GM18517 (cell line): ENCODE measurements around the gene ADGRB2.

Experiments used
- ATAC-seq: cut with Tn5 transposase; IDR thresholded peaks from one replicate; pipeline ENCODE4 v1.9.1; 2021; ENCODE audit warnings: mild to moderate bottlenecking, moderate library complexity; ENCODE audit not compliant: unreplicated experiment

The ADGRB2 gene, protein sequence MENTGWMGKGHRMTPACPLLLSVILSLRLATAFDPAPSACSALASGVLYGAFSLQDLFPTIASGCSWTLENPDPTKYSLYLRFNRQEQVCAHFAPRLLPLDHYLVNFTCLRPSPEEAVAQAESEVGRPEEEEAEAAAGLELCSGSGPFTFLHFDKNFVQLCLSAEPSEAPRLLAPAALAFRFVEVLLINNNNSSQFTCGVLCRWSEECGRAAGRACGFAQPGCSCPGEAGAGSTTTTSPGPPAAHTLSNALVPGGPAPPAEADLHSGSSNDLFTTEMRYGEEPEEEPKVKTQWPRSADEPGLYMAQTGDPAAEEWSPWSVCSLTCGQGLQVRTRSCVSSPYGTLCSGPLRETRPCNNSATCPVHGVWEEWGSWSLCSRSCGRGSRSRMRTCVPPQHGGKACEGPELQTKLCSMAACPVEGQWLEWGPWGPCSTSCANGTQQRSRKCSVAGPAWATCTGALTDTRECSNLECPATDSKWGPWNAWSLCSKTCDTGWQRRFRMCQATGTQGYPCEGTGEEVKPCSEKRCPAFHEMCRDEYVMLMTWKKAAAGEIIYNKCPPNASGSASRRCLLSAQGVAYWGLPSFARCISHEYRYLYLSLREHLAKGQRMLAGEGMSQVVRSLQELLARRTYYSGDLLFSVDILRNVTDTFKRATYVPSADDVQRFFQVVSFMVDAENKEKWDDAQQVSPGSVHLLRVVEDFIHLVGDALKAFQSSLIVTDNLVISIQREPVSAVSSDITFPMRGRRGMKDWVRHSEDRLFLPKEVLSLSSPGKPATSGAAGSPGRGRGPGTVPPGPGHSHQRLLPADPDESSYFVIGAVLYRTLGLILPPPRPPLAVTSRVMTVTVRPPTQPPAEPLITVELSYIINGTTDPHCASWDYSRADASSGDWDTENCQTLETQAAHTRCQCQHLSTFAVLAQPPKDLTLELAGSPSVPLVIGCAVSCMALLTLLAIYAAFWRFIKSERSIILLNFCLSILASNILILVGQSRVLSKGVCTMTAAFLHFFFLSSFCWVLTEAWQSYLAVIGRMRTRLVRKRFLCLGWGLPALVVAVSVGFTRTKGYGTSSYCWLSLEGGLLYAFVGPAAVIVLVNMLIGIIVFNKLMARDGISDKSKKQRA (N-terminal part only)

DNA sequence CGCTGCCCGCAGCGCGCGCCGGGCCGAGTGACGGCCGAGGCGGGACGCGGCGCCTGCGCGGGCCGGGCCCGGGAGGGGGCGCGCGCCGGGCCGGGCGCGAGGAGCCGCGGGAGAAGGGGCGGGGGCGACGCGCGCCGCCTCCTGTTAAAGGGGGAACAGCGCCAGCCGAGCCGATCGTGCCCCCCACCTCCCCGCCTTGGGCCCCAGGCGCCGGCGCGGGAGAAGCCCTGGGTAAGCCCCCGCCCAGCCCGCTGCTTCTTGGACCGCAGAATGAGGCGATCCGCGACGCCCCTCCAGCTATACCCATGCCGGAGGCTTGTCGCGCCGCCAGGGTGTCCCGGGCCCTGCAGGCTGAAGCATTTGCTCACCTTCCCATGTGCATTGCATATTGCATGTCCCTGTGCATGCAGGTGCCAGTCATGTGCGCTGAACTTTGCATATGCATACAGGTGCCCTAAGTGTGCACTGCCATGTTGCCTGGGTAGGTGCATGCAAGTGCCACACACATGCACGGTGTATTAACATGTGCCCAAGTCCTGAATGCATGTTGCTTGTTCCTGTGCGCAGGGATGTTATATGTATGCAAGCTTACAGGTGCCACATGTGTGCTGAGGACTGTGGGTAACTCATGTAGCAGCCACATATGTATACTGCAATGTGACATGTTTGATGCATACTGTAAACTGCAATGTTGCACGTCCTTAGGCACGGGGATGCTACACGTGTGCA lies at the start of gene ADGRB2:
Gene ADGRB2, minus strand, starts transcription at position 29 of the 729 bp plus-strand sequence. CDS start 7,119 bp downstream, outside the sequence.
- ATAC-seq = no peak

DNA sequence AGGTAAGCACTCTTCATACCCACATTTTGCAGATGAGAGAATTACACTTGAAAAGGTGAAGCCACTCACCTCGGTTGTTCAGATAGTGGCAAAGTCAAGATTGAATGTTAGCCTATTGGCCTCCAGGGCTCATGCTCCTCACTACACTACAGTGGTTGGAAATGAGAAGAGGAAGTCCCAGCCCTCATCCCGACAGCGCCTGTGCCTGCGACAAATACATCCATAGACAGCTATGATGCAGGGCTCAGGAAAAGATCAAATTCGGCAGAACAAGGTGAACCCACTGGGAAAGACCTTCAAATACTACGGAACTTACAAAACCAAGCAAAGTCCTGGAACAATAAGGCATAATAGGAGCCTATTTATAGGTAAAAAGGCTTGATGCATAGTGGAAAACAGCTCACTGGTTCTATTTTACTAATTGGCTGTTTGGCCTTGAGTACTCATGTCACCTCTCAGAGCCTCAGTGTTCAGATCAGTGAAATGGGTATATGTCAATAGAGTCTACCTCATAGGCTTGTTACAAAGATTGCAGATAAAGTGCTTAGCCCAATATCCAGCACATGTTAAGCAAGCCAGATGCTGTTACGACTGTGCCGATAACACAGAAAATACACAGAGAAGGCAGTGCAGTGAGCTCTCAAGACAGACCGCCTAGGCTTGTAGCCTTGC lies 48.2 kb upstream of the ADGRB2 start:
- ATAC-seq = no peak

DNA sequence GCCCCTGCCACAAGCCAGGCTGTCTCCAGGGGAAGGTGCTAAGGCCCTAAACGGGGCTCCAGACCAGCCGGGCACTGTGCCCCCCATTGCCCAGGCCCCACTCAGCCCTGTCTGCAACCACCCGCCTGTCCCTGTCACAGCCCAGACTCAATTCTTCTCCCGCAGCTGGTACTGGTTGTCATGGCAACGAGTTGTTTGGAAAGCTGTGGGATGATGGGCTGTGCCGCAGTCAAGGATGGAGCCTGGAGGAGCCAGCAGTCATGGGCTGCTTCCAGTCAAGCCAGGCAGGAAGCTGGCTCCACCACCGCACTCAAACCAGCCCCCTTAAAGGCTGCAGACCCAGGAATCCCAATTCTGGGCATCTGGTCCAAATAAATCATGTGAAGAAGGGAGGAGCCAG lies 47.5 kb upstream of the ADGRB2 start:
- no peak for ATAC-seq

DNA sequence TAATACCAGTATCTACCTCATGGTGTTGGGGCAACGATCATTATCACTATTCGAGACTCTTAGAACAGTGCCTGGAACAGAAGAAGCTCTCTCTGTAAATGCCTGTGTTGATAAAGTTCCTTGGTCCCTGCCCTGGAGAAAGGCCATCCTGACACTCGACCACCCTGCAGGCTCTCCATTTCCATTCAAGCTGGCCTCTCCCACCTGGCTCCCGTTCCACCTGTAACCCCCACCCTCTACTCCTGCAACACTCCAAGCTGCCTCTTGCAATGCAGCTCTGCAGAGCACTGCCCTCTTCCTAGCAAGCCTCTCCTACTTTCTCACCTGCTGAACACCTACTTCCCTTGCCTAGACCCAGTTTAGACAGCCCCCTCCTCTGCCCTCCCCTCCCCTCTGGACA lies 45.6 kb upstream of the ADGRB2 start:
- no peak for ATAC-seq

DNA sequence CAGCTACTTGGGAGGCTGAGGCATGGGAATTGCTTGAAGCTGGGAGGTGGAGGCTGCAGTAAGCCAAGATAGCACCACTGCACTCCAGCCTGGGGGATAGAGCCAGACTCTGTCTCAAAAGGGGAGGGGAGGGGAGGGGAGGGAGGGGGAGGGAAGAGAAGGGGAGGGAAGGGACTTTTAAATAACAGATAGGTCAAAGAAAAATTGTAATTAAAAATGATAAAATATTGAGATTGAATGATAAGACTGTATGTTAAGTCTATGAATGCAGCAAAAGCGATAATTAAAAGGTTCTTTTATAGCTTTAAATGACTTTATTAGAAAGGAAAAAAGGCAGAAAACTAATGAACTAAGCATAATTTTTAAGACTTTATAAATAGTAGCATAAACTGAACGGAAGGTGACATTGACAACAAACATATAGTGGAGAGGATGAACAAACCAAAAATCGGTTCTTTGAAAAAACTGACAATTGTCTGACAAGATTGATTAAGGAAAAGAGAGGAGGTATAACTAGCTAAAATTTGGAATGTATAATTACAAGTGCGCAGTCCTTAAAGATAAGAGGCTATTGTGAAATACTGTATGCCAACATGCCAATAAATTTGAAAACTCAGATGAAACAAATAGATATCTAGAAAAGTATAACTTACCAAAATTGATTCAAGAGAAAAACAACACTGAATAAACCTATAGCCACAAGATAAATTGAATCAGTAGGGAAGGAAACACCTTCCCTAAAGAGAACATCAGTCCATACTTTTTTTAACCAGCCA lies 43.3 kb upstream of the ADGRB2 start:
- ATAC-seq = no peak

DNA sequence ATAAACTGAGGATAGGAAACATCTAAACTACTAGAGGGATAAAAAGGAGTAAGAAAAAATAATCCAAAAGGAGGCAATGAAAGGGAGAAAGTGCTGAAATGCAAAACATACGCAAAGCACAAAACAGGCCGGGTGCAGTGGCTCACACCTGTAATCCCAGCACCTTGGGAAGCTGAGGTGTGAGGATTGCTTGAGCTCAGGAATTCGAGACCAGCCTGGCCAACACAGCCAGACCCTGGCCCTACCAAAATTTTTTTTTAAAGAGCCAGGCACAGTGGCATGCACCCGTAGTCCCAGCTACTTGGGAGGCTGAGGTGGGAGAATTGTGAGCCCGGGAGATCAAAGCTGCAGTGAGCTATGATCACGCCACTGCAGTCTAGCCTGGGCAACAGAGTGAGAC lies 41.2 kb upstream of the ADGRB2 start:
- ATAC-seq = no peak

DNA sequence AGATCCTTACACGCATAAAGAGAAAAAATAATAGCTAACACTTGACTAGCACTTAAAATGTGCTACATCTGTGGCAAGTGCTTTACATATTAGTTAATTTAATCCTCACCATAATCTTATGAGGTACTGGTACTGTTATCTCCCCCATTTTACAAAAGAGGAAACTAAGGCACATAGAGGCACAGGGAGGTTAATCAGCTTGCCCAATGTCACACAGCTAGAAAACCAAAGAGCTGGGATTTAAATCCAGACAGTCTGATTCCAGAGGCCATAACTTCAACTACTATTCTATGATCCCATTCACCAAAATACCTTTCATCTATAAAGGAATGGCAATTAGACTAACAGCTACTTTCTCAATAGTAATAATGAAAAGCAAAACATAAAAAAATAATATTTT lies 40.0 kb upstream of the ADGRB2 start:
- ATAC-seq = no peak

DNA sequence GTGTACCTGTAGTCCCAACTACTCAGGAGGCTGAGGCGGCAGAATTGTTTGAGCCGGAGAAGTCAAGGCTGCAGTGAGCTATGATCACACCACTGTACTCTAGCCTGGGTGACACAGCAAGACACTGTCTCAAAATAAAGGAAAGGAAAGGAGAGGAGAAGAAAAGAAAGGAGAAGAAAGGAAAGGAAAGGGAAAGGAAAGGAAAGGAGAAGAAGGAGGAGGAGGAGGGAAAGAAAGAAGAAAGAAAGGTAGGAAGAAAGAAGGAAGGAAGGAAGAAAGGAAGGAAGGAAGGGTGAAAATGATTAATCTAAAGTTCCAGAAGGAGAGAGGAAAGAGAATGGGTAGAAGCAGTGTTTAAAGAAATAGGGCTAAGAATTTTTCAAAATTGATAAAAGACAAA lies 39.5 kb upstream of the ADGRB2 start:
- no peak for ATAC-seq

DNA sequence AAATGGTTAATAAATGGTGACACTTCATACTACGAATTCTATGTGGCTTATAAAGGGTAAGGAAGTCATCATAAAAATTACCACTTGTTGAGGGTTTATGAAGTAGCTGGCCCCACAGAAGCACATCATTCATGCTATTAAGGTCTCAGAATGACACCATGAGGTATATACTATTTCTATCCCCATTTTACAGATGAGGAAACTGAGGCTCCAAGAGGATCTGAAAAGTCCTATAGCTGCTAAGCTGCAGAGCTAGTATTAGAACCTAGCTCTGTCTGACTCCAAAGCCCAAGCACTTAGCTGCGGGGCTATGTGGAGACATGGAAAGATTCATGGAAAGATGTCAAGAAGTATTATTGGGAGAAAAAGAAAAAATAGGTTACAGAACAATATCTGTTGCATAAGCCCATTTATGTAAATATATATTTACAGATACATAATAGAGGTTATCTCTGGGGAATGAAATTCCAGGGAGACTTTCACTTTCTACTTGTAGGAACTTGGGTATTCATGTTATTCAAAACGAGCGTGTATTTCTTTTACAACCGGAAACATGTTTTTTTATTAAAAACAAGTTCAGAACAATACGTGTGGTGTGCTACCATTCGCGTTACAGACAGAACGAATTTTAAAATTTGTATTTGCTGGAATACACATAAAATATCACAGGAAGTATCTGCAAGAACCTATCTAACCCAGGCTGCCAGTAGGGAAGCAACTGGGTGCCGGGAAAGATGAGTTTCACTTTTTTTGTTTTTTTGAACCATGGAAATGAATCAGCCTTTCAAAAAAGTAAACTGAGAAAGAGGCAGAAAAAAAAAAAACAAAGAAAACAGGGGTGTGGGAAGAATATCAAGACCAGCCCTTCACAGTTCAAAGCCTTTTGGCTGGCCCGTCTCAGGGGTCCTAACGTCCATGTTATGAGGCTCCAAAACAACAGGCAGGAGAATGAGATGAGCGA lies 38.3 kb upstream of the ADGRB2 start:
- ATAC-seq = no peak

DNA sequence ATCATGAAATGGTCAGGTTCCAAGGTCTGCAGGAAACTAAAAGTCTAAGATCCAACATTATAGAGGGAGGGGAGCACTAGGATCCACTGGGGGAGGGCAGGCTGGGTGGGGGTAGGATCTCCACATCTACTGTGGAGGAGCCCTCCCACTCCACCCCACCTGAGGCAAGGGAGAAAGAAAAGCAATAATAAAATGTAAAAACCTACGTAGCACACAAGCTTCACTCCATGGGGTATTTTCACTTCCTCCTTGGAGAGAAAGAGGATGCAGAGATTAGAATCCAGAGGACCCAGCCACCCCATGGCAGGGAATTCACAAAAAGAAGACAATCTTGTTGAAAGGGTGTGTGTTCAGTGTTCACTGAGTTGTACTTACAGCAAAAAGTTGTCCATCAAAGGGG lies 37.3 kb upstream of the ADGRB2 start:
- no peak for ATAC-seq

DNA sequence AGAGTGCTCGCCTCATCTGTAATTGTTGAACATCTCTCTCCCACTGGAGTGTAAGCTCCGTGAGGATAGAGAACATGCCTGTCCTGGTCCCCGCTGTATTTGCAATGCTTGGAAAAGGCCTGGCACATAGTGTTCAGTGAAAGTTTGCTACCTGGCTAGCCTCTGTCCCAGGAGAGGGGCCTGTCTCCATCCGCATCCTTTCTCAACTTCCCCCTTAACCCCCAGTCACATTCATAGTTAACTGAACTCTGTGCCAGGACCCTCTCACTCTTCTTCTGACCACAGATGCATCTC lies 36.5 kb upstream of the ADGRB2 start:
- no peak for ATAC-seq

DNA sequence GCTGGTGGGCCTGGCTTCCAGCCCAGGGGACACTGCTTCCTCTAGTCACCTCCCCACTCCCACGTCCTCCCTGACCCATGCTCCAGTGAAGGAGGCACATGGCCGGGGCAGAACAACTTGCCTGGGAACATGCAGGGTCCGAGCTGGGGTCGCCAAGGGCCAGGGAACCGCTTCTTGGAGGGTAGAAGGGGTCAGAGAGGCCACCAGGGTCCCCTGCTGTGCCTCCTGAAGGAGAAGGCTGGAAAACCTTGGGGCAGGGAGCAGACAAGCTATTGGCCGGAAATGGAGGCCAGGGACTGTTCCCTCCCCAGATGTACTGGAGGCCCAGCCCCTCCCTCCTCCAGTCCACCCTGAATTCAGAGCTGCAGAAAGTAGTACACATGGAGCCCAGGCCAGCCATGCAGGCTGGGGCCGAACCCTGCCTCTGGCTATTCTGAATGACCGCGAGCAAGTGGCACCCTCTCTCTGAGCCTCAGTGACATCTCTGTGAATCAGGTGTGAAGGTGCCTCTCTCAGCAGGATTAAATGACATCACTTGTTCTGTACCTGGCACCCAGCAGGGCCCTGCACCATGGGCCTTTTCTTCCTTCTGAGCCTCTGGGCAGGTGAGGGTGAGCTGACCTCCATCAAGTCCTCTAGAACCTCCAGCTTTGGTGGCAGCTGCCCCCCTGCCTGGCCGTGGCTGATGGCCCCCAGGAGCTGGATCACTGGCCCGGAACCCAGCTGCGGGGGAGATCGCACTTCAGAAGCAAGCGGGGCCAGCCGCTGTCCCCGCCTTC lies 35.9 kb upstream of the ADGRB2 start:
- ATAC-seq = no peak

DNA sequence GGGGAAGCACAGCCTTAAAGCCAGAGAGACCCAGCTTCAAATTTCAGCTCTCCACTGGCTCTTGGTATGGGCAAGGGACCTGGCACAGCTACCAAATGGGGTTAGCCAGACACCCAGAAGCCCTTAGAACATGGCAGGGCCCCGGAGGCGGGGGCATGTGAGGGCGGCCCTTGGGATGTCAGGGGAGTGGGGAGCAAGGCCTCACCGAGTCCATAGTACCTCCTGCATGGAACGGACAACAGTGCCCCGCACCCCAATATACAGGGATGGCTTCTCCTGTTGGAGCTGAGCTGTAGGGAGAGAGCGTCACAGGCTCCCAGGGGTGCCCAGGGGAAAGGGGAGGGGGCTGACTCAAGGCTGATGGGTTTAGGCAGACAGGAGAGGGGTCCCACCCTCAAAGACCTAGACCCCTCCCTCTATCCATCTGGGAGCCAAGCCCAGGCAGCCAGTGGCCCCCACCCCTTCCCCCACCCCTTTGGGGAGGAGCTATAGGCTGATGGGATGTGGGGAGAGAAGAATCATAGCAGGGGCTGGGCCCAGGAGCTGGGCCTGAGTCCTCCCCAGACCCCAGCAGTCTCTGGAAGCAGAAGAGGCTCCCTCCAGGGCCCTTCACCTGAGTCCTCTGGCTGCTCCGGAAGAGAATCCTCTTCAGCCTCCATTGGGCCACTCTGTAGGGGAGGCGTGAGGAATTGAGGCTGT lies 35.2 kb upstream of the ADGRB2 start:
- no peak for ATAC-seq

DNA sequence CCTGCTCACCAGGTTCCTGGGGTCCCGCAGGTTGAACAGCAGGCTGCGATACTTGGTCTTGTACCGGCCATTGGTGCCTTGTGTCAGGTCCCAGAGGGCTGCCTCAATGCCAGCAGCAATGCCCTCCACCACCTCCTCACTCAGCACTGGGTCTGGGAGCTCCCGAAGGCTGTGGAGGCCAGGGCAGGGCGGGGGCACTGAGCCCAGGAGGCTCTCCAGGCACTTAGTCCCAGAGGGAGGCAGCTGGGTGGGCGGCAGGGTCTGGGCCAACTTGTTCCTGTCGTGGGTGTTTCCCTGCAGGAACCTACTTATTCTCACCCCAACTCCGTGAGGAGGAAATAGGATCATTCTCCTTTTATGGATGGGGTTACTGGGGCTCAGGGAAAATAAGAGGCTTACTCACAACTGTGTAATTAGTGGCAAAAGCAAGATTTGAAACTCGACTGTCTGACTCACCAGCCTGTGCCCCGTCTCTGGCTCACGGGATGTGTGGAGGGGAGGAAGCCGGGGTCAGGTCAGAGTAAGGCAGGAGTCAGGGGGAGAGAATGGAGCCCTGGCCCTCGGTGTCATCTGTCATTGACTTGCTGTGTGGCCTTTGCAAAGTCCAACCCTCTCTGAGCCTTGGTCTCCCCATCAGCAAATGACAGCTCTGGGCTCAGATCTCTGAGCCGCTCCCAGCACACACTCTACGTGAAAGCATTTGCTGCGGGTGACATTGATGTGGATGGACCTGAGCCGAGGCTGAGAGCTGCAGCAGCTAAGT lies 34.5 kb upstream of the ADGRB2 start:
- ATAC-seq = no peak

DNA sequence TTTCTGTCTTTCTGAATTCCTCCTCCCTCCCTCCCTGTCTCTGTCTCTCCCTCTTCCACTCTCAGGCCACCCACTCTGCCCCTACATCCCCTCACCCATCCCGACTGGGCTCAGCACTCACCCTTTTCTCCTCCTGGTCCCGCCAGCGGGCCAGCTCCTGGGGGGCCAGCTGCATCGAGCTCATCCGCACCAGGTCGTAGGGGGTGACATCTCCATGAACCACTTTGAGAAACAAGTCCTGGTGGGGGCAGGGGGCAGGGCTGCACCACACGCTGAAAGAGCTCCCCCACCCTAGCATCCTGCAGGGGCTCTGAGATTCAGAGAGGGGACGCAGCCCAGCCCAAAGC lies 33.9 kb upstream of the ADGRB2 start:
- no peak for ATAC-seq

DNA sequence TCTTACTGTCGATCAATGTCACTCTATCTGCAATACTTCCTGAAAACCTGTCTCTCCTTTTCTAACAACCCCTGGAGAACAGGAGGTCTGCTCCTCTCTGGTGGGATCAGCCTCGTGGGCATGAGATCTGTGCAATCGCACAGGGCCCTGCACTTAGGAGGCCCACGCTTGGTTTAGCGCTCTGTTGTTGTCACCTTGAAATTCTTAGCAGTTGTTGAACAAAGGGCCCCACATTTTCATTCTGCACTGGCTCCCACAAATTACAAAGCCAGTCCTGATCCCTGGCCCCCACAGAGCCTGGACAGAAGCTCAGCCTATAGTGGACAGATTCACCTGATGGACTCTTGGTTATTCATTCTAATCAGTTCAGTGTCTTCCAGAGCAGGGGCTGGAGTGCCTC lies 33.1 kb upstream of the ADGRB2 start:
- no peak for ATAC-seq

DNA sequence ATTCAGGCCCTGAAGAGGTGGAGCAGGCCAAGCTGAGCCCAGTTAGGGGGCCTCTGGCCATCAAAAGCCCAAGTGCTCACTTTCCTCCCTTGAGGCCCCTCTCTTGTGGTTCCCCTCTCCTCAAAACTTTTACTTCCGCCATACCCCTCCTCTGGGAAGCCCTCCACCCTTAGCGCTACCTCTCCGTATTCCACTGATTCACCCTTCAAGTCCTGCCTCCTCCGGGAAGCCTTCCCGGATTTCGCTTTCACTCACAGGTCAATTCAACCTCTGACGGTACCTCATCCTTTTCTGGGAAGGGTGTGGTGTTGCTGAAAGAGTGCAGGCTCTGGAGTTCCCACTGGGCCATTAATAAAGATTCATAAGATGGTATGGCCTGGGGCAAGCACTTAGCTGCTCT lies 32.6 kb upstream of the ADGRB2 start:
- ATAC-seq = no peak
